H9 (cell line): ENCODE data around the gene HCRTR2. TPM values are rescaled to one million over a fixed set of nuclear protein-coding genes. Genes with fewer than 3 reads are reported as not detected.

Experiments
- DNase-seq: peaks from one replicate; pipeline ENCODE4 v3.0.0-alpha.2; 2017
- H2AFZ ChIP-seq: one replicate; pipeline ENCODE4 v1.6.1; 2013; ENCODE audit warnings: mild to moderate bottlenecking, low read length, control low read depth, moderate library complexity
- H2AK5ac ChIP-seq: 2 replicates; pipeline ENCODE4 v1.6.1; 2013; ENCODE audit warnings: low read length, control low read depth, mixed read lengths; ENCODE audit not compliant: insufficient read length
- H2BK120ac ChIP-seq: one replicate; pipeline ENCODE4 v1.6.1; 2013; ENCODE audit warnings: low read depth, mild to moderate bottlenecking, low read length, control low read depth, inconsistent platforms; ENCODE audit not compliant: poor library complexity, severe bottlenecking
- H2BK12ac ChIP-seq: 2 replicates; pipeline ENCODE4 v1.6.1; 2013; ENCODE audit warnings: low read length, control low read depth, mixed read lengths, low read depth; ENCODE audit not compliant: insufficient read length
- H2BK15ac ChIP-seq: 2 replicates; pipeline ENCODE4 v1.6.1; 2013; ENCODE audit warnings: low read depth, low read length, control low read depth
- H2BK20ac ChIP-seq: one replicate; pipeline ENCODE4 v1.6.1; 2013; ENCODE audit warnings: low read depth, mild to moderate bottlenecking, low read length, control low read depth, inconsistent platforms; ENCODE audit not compliant: poor library complexity, severe bottlenecking
- H2BK5ac ChIP-seq: 2 replicates; pipeline ENCODE4 v1.6.1; 2013; ENCODE audit warnings: low read length, control low read depth, mixed read lengths; ENCODE audit not compliant: insufficient read length
- H3K14ac ChIP-seq: 2 replicates; pipeline ENCODE4 v1.6.1; 2013; ENCODE audit warnings: low read length, control low read depth; ENCODE audit not compliant: insufficient read depth
- H3K18ac ChIP-seq: 2 replicates; pipeline ENCODE4 v1.6.1; 2013; ENCODE audit warnings: low read depth, mild to moderate bottlenecking, mixed read lengths, low read length, control low read depth; ENCODE audit not compliant: insufficient read length
- H3K23ac ChIP-seq: 2 replicates; pipeline ENCODE4 v1.6.1; 2013; ENCODE audit warnings: low read length, control low read depth, mixed read lengths, low read depth; ENCODE audit not compliant: insufficient read length
- H3K23me2 ChIP-seq: 2 replicates; pipeline ENCODE4 v1.6.1; 2013; ENCODE audit warnings: low read depth, mild to moderate bottlenecking, mixed read lengths, low read length, control low read depth; ENCODE audit not compliant: insufficient read length, poor library complexity, severe bottlenecking
- H3K27ac ChIP-seq: 2 replicates; pipeline ENCODE4 v1.5.1; 2013; ENCODE audit warnings: low read length, control low read depth, mixed read lengths, low read depth; ENCODE audit not compliant: insufficient read length
- H3K27me3 ChIP-seq: 2 replicates; pipeline ENCODE4 v1.6.1; 2013; ENCODE audit warnings: low read length, control low read depth, inconsistent platforms; ENCODE audit not compliant: insufficient read depth
- H3K4ac ChIP-seq: 2 replicates; pipeline ENCODE4 v1.6.1; 2013; ENCODE audit warnings: low read depth, mild to moderate bottlenecking, control low read depth, inconsistent platforms, low read length, moderate library complexity
- H3K4me1 ChIP-seq: 2 replicates; pipeline ENCODE4 v1.6.1; 2013; ENCODE audit warnings: low read length, control low read depth, inconsistent platforms; ENCODE audit not compliant: insufficient read depth
- H3K4me2 ChIP-seq: 2 replicates; pipeline ENCODE4 v1.6.1; 2013; ENCODE audit warnings: low read length, control low read depth, mixed read lengths; ENCODE audit not compliant: insufficient read length, insufficient read depth
- H3K56ac ChIP-seq: 2 replicates; pipeline ENCODE4 v1.6.1; 2013; ENCODE audit warnings: low read depth, mild to moderate bottlenecking, mixed read lengths, low read length, control low read depth; ENCODE audit not compliant: insufficient read length
- H3K79me1 ChIP-seq: 2 replicates; pipeline ENCODE4 v1.6.1; 2013; ENCODE audit warnings: low read depth, mild to moderate bottlenecking, moderate library complexity, low read length, control low read depth, inconsistent platforms; ENCODE audit not compliant: insufficient read depth, poor library complexity, severe bottlenecking
- H3K79me2 ChIP-seq: 2 replicates; pipeline ENCODE4 v1.6.1; 2013; ENCODE audit warnings: low read length, control low read depth, inconsistent platforms; ENCODE audit not compliant: insufficient read depth
- H3K9ac ChIP-seq: 2 replicates; pipeline ENCODE4 v1.6.1; 2013; ENCODE audit warnings: low read length, control low read depth, mixed read lengths; ENCODE audit not compliant: insufficient read length; ENCODE audit errors: extremely low read depth
- H3K9me3 ChIP-seq: one replicate; pipeline ENCODE4 v1.6.1; 2013; ENCODE audit warnings: low read depth, low read length, inconsistent platforms; ENCODE audit not compliant: control insufficient read depth
- H3T11ph ChIP-seq: one replicate; pipeline ENCODE4 v1.6.1; 2013; ENCODE audit warnings: mild to moderate bottlenecking, low read length, control low read depth, inconsistent platforms
- H4K20me1 ChIP-seq: one replicate; pipeline ENCODE4 v1.6.1; 2013; ENCODE audit not compliant: control insufficient read depth, insufficient read length, insufficient read depth
- H4K5ac ChIP-seq: 2 replicates; pipeline ENCODE4 v1.6.1; 2013; ENCODE audit warnings: low read depth, mild to moderate bottlenecking, mixed read lengths, low read length, control low read depth; ENCODE audit not compliant: insufficient read length
- H4K8ac ChIP-seq: replicated peaks from 2 replicates; pipeline ENCODE4 v1.6.1; 2013; ENCODE audit warnings: low read length, control low read depth, mixed read lengths, low read depth; ENCODE audit not compliant: insufficient read length
- H4K91ac ChIP-seq: 2 replicates; pipeline ENCODE4 v1.6.1; 2013; ENCODE audit warnings: low read depth, mild to moderate bottlenecking, moderate library complexity, mixed read lengths, low read length, control low read depth; ENCODE audit not compliant: insufficient read length
- H3K27ac Mint-ChIP-seq, 3 experiments: 2 replicates in 2 of 3; 3 replicates in 1 of 3; pipeline ENCODE4 v1.8.0; 2020 to 2021; ENCODE audit warnings: mixed read lengths in 3 of 3, mild to moderate bottlenecking in 1 of 3, moderate library complexity in 1 of 3
- H3K27me3 Mint-ChIP-seq: 2 replicates; pipeline ENCODE4 v1.8.0; 2021; ENCODE audit warnings: low read depth, mild to moderate bottlenecking, moderate library complexity, mixed read lengths
- H3K36me3 Mint-ChIP-seq, 3 experiments: 2 replicates in 2 of 3; 3 replicates in 1 of 3; pipeline ENCODE4 v1.8.0; 2020 to 2021; ENCODE audit warnings: low read depth in 3 of 3, mixed read lengths in 3 of 3; ENCODE audit not compliant: insufficient read depth in 1 of 3
- H3K4me1 Mint-ChIP-seq, 2 experiments: 2 replicates each; pipeline ENCODE4 v1.8.0; 2020; ENCODE audit warnings: mixed read lengths in 2 of 2
- H3K4me3 Mint-ChIP-seq, 2 experiments: 2 replicates in 1 of 2; 3 replicates in 1 of 2; pipeline ENCODE4 v1.8.0; 2020 to 2021; ENCODE audit warnings: mild to moderate bottlenecking in 2 of 2, mixed read lengths in 2 of 2, moderate library complexity in 1 of 2
- H3K9me3 Mint-ChIP-seq, 2 experiments: 2 replicates in 1 of 2; 3 replicates in 1 of 2; pipeline ENCODE4 v1.8.0; 2020; ENCODE audit warnings: mild to moderate bottlenecking in 2 of 2, mixed read lengths in 2 of 2, moderate library complexity in 1 of 2
- CTCF ChIP-seq: fragments of 200-600 bp; sonication (generic); conservative IDR thresholded peaks from 3 replicates; pipeline ENCODE4 v1.8.0; 2021; ENCODE audit warnings: antibody characterized with exemption, mild to moderate bottlenecking
- WGBS: extraction: QIAGEN DNeasy Blood & Tissue Kit; methylation state at CpG from one replicate; pipeline ENCODE4 v1.1.7; 2013; ENCODE audit warnings: missing lambda C conversion rate, low lambda C conversion rate, mixed read lengths; ENCODE audit not compliant: insufficient read length; ENCODE audit errors: extremely low coverage; 5-methylcytosine and 5-hydroxymethylcytosine counted together
- total RNA-seq: library from RNA; stranded (reverse); gene quantifications from 2 replicates; pipeline ENCODE4 v1.2.1, GENCODE V29; 2021

HCRTR2 gene
- total RNA-seq, 1 experiment from 2014 or later = not detected

GRCh38 chr6:55184782-55185530 is 10.6 kb downstream of the HCRTR2 start:
- Histone ChIP-seq H4K20me1 (no peaks in the 10 kb centered on the region), H3K23me2 (no peaks in the 10 kb centered on the region), H3K14ac (no peak overlapping the region), H2BK120ac (no peak overlapping the region), H3K79me1 (no peaks in the 10 kb centered on the region), H3K4me1 (no peaks in the 10 kb centered on the region), H2BK20ac (no peak overlapping the region), H4K91ac (no peak overlapping the region), H3K56ac (no peak overlapping the region), H3K4ac (no peak overlapping the region), H2BK12ac (no peak overlapping the region), H3K4me2 (no peak overlapping the region), H3K18ac (no peak overlapping the region), H4K5ac (no peak overlapping the region), H3T11ph (no peak overlapping the region), H3K79me2 (no peaks in the 10 kb centered on the region), H2BK15ac (no peak overlapping the region), H2AK5ac (no peak overlapping the region), H3K27me3 (no peaks in the 10 kb centered on the region), H4K8ac (no peak overlapping the region), H3K23ac (no peak overlapping the region), H2BK5ac (no peak overlapping the region), H2AFZ (no peak overlapping the region), H3K9ac (no peak overlapping the region), H3K9me3 (no peaks in the 10 kb centered on the region), H3K27ac (no peak overlapping the region)
- Mint-ChIP-seq H3K27ac (no peak overlapping the region), H3K9me3 (no peaks in the 10 kb centered on the region), H3K4me1 (no peaks in the 10 kb centered on the region), H3K4me3 (no peak overlapping the region), H3K27me3 (no peaks in the 10 kb centered on the region), H3K36me3 (no peaks in the 10 kb centered on the region)
- WGBS = no CpG with 5 or more reads among the region's 4 CpGs
- DNase-seq = no peak
- TF ChIP-seq CTCF = no peak
